Endothelial cell (in vitro differentiated cells): ENCODE results near the gene ATP9A. TPM values are rescaled to one million over a fixed set of nuclear protein-coding genes. Genes with fewer than 3 reads are reported as not detected.
A peak's percentile ranks its signal among the peaks of the same experiment; 100 is the strongest.

Experiments
- DNase-seq: peaks from one replicate; pipeline ENCODE4 v3.0.0; 2021; ENCODE audit warnings: low spot score
- H3K27ac Mint-ChIP-seq: one replicate; pipeline ENCODE4 v1.8.0; 2021; ENCODE audit warnings: mixed read lengths, inconsistent platforms; ENCODE audit not compliant: unreplicated experiment
- H3K27me3 Mint-ChIP-seq: one replicate; pipeline ENCODE4 v1.8.0; 2021; ENCODE audit warnings: mild to moderate bottlenecking, moderate library complexity, mixed read lengths, inconsistent platforms; ENCODE audit not compliant: unreplicated experiment
- H3K36me3 Mint-ChIP-seq: one replicate; pipeline ENCODE4 v1.8.0; 2021; ENCODE audit warnings: mild to moderate bottlenecking, low read depth, mixed read lengths, inconsistent platforms; ENCODE audit not compliant: unreplicated experiment
- H3K4me1 Mint-ChIP-seq: one replicate; pipeline ENCODE4 v1.8.0; 2021; ENCODE audit warnings: mild to moderate bottlenecking, mixed read lengths, inconsistent platforms; ENCODE audit not compliant: unreplicated experiment
- H3K4me3 Mint-ChIP-seq: one replicate; pipeline ENCODE4 v1.8.0; 2021; ENCODE audit warnings: mild to moderate bottlenecking, mixed read lengths, inconsistent platforms; ENCODE audit not compliant: unreplicated experiment
- H3K9me3 Mint-ChIP-seq: one replicate; pipeline ENCODE4 v1.8.0; 2021; ENCODE audit warnings: mixed read lengths, inconsistent platforms; ENCODE audit not compliant: unreplicated experiment
- CTCF ChIP-seq: fragments of 200-600 bp; sonication (generic); IDR thresholded peaks from one replicate; pipeline ENCODE4 v1.5.0; 2021; ENCODE audit warnings: antibody characterized with exemption; ENCODE audit not compliant: unreplicated experiment
- total RNA-seq: library from RNA; stranded (reverse); fragmentation: NEBNext Ultra II Directional; extraction: Animal tissue kit (Norgen Biotek cat#: 25700); gene quantifications from one replicate; pipeline ENCODE4 v1.2.1, GENCODE V29; 2021; ENCODE audit not compliant: unreplicated experiment

Gene ATP9A
- total RNA-seq, 1 donor from 2014 or later: 30.6 TPM

GRCh38 chr20:51562332-51563173 lies 205.6 kb downstream of the ATP9A start:
- Mint-ChIP-seq H3K4me3 (peak overlapping the region; percentile 89), H3K9me3 (no peaks in the 10 kb centered on the region), H3K36me3 (no peaks in the 10 kb centered on the region), H3K27ac (peak overlapping the region; percentile 97), H3K4me1 (peaks cover 26% of the 10 kb centered on the region), H3K27me3 (peaks cover 16% of the 10 kb centered on the region)
- TF ChIP-seq CTCF: no peak
- peak; percentile 70 for DNase-seq

DNA sequence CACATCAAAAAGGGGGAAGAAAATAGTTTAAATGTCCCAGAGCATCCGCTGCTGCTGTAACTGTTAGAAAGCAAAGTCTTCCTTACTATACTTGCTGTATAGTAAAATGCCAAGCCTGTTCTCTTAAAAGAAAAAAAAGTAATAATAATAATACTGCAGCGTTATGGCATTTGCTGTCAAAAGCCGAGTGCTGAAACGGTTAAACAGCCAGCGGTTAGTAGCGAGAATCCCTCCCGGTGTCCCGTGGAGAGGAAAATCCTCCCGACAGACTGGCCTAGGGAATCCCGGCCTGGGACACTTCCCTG lies 206.2 kb downstream of the ATP9A start:
- Mint-ChIP-seq H3K4me3 (peak overlapping the region; percentile 90), H3K27me3 (peaks cover 16% of the 10 kb centered on the region), H3K36me3 (no peaks in the 10 kb centered on the region), H3K4me1 (peaks cover 32% of the 10 kb centered on the region), H3K9me3 (no peaks in the 10 kb centered on the region), H3K27ac (peak overlapping the region; percentile 85)
- no peak for DNase-seq
- TF ChIP-seq CTCF: no peak

DNA sequence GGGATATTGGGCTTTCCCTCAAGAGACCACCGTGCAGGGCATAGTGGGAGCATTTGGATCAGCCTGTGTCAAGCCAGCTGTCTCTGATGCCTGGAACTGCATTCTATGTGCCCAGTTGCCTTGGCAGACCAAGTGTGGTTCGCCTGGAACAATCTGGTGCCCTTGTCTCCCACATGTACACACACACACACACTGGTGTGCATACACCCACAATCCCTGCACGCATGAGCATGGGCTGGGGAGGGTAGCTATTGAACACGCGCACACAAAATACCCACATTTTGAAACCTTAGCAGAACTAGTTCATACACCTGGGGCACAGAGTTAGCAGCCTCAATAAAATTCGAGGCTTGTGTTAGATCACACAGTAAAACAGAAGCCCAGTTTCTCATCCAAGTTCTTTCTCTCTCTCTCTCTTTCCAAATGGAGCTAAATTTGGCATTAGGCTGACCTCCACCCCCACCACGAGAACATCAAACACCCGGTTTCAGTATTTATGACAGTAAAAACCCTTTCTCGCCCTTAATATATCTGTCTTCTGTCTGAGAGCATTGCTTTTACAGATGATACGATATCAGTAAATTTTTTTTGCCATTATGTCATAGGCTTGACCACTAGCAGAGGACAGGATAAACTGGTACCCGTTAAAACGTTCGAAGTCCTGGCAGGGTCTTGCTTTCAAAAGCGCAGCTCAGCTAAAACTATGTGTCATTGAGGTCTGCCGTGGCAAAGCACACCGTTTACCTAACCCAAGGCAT lies 207.5 kb downstream of the ATP9A start:
- Mint-ChIP-seq H3K27ac (peak overlapping the region; percentile 26), H3K27me3 (peaks cover 21% of the 10 kb centered on the region), H3K4me3 (peak overlapping the region; percentile 78), H3K4me1 (peaks cover 36% of the 10 kb centered on the region), H3K36me3 (peaks cover 5% of the 10 kb centered on the region), H3K9me3 (no peaks in the 10 kb centered on the region)
- TF ChIP-seq CTCF: no peak
- no peak for DNase-seq

DNA sequence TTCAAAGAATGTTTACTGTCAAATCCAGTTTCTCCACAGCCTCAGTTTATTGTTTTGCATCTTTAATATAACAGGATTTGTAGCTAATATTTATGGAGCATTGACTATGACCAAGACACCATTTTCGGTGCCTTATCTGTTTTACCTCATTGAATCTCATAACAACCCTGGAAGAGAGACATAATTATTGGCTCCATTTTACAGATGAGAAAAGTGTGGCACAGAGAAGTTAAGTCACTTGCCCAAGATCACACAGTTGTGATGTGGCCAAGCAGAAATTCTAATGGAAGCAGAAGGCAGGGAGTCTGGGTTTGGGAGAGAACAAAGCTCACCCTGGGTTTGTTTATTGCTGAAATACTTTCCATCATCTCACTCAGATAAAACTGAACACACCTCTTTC lies 208.1 kb downstream of the ATP9A start:
- TF ChIP-seq CTCF: no peak
- Mint-ChIP-seq H3K9me3 (no peaks in the 10 kb centered on the region), H3K4me3 (no peak overlapping the region), H3K36me3 (peaks cover 5% of the 10 kb centered on the region), H3K27ac (no peak overlapping the region), H3K4me1 (peaks cover 38% of the 10 kb centered on the region), H3K27me3 (peaks cover 24% of the 10 kb centered on the region)
- DNase-seq: no peak
